ENCODE measurements around the gene ACTL9. TPM values are rescaled to one million over a fixed set of nuclear protein-coding genes. Genes with fewer than 3 reads are reported as not detected.
"Not testable (repeated sequence)": the region's sequence is repeated elsewhere in the genome, so short reads cannot be mapped to it uniquely, and the experiment has no call there.

Gene ACTL9, protein sequence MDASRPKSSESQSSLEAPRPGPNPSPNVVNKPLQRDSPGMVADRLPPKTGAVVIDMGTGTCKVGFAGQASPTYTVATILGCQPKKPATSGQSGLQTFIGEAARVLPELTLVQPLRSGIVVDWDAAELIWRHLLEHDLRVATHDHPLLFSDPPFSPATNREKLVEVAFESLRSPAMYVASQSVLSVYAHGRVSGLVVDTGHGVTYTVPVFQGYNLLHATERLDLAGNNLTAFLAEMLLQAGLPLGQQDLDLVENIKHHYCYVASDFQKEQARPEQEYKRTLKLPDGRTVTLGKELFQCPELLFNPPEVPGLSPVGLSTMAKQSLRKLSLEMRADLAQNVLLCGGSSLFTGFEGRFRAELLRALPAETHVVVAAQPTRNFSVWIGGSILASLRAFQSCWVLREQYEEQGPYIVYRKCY
- not detected for total RNA-seq

DNA sequence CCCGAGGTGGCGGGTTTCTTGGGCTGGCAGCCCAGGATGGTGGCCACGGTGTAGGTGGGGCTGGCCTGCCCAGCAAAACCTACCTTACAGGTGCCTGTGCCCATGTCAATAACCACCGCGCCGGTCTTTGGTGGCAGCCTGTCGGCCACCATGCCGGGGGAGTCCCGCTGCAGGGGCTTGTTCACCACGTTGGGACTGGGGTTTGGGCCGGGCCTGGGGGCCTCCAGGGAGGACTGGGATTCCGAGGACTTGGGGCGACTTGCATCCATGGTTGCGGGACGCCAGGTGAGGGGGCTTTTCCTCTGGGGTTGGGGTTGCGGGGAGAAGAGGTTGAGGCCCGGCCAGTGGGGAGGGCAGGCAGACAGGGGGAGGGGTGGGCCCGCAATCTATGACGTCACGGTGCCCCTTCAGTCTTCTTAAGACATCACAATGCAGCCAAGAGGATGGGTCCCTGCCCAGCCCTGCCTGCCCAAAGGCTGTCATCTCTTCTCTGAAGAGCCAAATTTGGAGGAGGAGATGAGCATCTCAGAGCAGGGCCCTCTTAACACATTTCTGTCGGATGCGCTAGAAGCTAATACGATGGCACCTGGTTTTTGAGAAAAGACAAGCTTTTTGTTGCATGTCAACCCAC is at the start of gene ACTL9:
TSS of gene ACTL9 (minus strand) at position 363 of the 631 bp plus-strand sequence. CDS start at position 269, 94 bp downstream.
- no peak for DNase-seq

GRCh38 chr19:8739291-8740065 is 40.9 kb upstream of the ACTL9 start:
- DNase-seq, result not testable (repeated sequence)

DNA sequence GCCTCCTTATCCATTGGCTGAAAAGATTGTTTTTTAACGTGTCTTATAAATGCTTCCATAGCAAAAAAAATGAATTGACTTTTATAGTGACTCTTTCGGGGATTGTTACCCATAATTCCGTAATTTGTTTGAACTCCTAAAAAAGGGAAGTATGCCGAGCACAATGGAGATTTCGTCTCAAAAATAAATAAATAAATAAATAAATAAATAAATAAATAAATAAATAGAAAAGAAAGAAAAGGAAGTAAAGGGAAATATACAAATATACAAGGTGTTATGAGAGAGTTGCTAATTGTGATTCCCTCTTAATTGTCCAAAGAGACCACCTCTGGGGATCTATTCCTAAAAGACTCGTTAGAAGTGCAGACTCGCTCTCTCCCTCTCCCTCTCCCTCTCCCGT is 39.8 kb upstream of the ACTL9 start:
- no peak for DNase-seq

GRCh38 chr19:8731428-8732169 is 33.0 kb upstream of the ACTL9 start:
- DNase-seq, result no peak

GRCh38 chr19:8724276-8724675 is 25.7 kb upstream of the ACTL9 start:
- no peak for DNase-seq

GRCh38 chr19:8722032-8722431 is 23.4 kb upstream of the ACTL9 start:
- DNase-seq, result no peak

DNA sequence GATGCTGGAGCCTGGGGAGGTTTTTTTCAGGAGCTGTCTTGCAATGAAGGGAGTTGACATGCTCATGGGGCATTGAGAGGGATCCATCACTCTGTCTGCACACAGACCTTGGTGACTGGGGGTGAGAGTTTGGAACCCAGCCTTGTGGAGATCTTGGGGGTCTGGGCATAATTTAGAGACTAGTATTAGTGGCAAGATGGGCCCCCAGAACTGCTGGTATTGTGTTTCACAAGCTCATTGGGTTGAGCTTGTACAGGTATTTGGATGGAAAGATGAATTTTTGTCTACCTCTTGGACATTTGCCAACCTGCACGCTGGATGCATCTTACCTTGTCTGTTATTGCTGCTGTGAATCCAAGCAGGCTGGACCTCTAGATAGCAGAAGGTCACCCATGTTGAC is 22.7 kb upstream of the ACTL9 start, which contains the start of gene OR2Z1:
TSS of gene OR2Z1 (plus strand) at position 301 of the 400 bp plus-strand sequence. CDS start 9,395 bp downstream, outside the sequence.
- DNase-seq, result no peak

DNA sequence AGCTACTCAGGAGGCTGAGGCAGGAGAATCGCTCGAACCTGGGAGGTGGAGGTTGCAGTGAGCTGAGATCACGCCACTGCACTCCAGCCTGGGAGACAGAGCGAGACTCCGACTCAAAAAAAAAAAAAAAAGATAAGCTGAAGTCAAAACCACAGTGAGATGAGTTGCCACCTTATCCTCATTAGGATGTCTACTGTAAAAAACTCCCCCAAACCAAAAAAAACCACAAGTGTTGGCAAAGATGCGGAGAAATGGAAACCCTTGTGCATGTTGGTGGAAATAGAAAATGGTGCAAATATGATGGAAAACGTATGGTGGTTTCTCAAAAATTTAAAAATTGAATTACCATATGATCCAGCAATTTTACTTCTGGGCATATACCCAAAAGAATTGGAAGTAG is 11.7 kb upstream of the ACTL9 start:
- not testable (repeated sequence) for DNase-seq

DNA sequence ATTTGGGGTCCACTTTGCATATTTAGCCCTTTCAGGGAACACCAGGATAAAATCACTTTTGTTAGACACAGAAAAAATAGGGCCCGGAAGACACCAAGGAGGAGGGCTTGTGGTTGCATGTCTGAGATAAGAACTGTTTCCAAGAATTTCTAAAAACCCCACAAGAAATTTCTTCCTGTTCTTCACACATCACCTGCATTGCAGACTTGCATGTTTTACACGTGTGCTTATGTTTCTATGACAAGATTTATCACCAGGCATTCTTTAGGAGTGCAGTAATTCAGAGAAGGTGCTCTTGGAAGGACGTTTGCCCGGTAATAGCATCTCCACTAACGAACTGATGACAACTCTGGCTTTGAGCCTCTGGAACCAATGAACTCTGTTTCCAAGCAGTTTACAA is 7.1 kb upstream of the ACTL9 start:
- no peak for DNase-seq

GRCh38 chr19:8705304-8705703 is 6.7 kb upstream of the ACTL9 start:
- not testable (repeated sequence) for DNase-seq

DNA sequence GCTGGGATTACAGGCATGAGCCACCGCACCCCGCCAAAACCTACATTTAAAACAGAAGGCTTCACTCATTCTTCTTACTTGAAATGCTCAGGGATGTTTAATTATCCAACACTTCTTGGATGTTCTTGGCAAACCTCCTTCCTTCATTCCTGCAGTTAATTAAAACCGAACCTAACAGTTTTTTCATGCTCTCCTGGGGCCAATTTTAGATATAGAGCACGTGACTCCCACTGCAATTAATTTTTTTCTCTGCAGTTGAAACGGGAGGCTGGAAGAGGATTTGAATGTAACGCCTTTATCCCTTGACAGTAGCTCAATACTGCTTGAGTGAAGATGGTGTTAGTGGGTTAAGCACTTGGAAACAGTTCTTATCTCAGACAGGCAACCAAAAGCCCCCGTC is 4.6 kb upstream of the ACTL9 start:
- no peak for DNase-seq

GRCh38 chr19:8702350-8702749 is 3.8 kb upstream of the ACTL9 start:
- no peak for DNase-seq

DNA sequence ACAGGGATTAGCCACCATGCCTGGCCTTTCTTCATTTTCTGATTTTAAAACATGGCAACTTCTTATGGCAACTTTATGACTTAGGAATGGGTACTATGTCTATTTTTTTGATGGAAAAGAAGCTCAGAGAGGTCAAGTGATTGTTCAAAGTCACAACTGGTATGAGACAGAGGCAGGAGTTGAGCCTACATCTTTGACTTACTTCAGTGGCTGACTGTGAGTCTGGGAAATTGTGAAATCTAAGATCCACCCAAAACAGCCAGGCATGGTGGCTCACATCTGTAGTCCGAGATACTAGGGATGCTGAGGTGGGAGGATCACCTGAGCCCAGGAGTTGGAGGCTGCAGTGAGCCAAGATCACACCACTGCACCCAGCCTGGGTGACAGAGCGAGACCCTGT is 2.4 kb upstream of the ACTL9 start:
- DNase-seq, result no peak

DNA sequence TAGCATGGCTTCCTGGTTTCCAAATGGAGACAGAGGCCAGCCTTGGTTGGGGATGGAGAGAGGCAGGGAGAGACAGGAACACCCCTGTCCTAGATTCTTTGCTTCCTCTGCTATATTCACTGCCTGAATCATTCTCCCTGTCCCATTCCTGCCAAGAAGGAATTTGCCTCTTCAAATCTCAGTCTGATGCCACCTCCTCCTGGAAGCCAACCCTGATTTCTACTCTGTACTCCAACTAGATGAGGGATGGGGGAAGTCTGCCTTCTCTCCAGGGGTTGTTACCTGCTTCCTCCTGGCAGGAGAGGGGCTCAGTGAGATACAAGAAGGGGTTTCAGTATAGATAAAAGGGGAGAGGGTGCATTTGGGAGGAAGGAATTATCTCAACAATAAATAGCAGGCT is 1.3 kb upstream of the ACTL9 start:
- no peak for DNase-seq

- no peak for DNase-seq
Measured at GRCh38 chr19:8697671-8698432, 743 bp downstream of the ACTL9 start.

- DNase-seq, result no peak
Measured at GRCh38 chr19:8696993-8697392, 1.6 kb downstream of the ACTL9 start.

GRCh38 chr19:8695911-8696310 is 2.7 kb downstream of the ACTL9 start:
- no peak for DNase-seq

DNA sequence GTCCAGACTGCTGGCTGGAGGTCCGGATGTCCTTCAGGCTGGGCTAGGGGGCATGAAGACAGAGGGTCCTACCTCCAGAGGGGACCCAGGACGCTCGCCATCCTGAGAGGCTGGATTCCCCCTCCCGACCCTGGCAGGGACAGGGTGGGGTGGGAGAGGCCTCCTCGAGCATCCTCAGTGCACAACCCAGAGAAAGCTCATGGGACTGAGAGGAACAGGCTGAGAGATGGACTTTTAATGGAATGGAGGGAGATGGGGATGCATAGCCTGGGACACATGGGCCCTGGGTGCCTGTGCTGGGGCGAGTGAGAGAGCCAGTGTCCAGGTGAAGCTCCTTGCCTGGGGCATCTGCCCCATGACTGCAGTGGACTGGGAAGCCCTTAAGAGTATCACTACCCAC is 3.1 kb downstream of the ACTL9 start:
- no peak for DNase-seq

DNA sequence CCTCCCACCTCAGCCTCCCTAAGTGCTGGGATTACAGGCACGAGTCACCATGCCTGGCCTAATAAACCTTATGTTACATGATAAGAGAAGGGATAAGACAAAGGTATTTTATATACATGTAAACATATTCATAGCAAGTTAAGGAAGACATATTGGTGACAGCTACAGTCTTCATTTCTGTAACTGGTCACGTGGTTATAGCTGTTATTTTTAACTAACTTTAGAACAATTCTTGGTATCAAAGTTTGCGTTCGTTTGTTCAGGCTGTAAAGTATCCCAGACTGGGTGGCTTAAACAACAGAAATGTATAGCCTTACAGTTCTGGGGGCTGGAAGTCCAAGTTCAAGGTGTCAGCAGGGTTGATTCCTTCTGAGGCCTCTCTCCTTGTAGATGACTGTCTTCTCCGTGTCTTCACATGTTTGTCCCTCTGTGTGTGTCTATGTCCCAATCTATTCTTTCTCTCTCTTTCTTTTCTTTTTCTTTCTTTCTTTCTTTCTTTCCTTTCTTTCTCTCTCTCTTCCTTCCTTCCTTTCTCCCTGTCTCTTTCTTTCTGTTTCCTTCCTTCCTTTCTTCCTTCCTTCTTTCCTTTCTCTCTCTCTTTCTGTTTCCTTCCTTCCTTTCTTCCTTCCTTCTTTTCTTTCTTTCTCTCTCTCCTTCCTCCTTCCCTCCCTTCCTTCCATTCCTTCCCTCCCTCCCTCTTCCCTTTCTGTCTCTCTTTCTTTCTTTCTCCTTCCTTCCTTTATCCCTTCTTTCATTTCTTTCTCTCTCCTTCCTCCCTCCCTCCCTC is 7.6 kb downstream of the ACTL9 start:
- DNase-seq, result no peak

DNA sequence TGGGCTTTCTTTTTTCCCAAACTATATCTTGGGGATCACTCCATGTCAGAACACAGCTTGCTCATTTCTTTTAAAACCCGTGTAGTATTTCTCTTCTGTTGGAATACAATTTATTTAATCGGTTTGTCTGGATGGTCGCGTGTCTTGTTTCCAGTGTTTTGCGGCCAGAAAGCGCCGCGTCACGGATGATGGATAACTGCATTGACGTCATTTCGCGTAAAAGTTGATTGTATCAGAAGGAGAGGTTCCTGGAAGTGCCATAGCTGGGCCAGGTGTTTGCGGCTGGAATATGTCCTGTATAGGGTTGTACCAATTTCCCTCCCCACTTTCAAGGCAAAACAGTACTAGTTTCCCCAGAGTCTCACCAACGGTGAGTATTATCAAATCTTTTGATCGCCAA is 9.7 kb downstream of the ACTL9 start:
- DNase-seq, result no peak

DNA sequence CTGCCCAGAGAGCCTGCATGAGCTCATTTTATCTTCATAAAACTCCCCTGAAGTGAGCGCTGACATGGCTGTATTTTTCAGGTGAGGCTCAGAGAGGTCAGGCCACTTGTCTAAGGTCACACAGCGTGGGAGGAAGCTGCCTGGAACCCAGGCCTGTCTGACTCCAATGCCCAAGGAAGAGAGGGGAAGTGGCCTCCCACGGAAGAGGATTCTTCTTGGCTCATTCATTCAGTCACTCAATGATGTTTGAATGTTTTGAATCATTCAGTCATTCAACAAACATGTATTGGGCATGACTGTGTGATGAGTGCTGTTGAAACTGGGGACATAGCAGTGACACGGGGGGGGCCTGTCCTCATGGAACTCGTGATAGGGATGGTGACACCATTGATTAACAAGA is 12.0 kb downstream of the ACTL9 start:
- DNase-seq, result no peak
